ENCODE data around the gene SYTL4. TPM values are rescaled to one million over a fixed set of nuclear protein-coding genes. Genes with fewer than 3 reads are reported as not detected.
"Not testable (repeated sequence)": the region's sequence is repeated elsewhere in the genome, so short reads cannot be mapped to it uniquely, and the experiment has no call there.

The SYTL4 gene
- total RNA-seq (2022) (4.1 and 6.1 TPM in 2 replicates), Bru-seq, nascent RNA (percentile 39 among the genes with signal in this experiment), BruChase-seq, experiment 1, labeled RNA remaining after a 2-hour chase (percentile 51 among the genes with signal in this experiment), BruChase-seq, experiment 2, labeled RNA remaining after a 6-hour chase (percentile 49 among the genes with signal in this experiment)
- long read RNA-seq, partial matches to known transcripts, result 4 of 8 reads
- long read RNA-seq, other reads (novel, unspliced or antisense), result 4 of 8 reads

DNA sequence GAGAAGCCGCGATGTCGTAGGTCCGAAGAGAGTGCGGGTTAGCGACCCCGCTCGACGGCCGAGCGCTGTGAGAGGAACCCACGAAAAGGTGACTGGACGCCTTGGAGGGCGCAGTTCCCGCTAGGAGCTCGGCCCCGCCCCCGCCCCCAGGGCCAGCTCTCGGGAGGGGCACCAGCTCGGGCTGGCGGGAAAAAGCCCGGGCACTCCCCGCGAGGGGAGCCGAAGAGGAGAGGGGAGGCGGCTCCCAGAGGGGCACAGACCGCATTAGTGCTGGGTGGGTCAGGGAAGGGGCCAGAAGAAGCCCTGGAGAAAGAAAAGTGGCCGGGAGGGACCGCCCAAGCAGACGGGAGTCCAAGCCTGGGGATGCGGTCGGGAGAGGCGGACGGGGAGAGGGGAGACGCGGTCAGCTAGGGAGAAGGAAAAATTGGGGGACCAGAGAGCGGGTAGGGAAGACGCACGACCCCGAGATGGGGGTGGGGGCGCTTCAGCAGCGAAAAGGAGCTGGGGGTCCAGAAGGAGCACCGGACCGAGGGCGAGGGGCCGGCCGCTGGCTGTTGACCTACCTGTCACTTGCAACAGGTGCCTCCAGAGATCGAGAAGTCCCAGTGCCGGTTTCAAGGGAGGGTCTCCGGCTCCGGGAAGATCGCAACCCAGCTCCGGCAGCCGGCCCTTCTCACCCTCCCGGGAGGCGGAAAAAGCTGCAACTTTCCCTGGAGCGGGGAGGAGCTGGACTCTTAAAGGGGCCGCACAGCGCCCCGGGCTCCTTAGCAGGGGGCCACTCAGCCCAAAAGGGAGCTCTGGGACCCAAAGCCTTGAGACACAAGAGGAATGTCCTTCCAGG is at the start of gene SYTL4:
Gene SYTL4, minus strand, starts transcription at position 681 of the 841 bp plus-strand sequence. CDS start 30,084 bp downstream, outside the sequence.
- Mint-ChIP-seq H3K27ac (ENCODE audit: unreplicated experiment) (no peak within 1 kb of the TSS), H3K27me3 (ENCODE audit: insufficient read depth, unreplicated experiment) (peaks cover 4% of the 10 kb centered on the region), H3K9me3 (ENCODE audit: unreplicated experiment) (no peaks in the 10 kb centered on the region)

DNA sequence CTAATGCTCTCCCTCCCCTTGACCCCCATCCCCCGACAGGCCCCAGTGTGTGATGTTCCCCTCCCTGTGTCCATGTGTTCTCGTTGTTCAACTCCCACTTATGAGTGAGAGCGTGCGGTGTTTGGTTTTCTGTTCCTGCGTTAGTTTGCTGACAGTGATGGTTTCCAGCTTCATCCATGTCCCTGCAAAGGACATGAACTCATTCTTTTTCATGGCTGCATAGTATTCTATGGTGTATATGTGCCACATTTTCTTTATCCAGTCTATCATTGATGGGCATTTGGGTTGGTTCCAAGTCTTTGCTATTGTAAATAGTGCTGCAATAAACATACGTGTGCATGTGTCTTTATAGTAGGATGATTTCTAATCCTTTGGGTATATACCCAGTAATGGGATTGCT is 37.5 kb upstream of the SYTL4 start:
- H3K4me3 ChIP-seq (ENCODE audit: low read depth, low read length); POLR2A ChIA-PET; H3K4me3 Mint-ChIP-seq (ENCODE audit: unreplicated experiment); H3K36me3 Mint-ChIP-seq (ENCODE audit: insufficient read depth, unreplicated experiment); H3K27me3 Mint-ChIP-seq (ENCODE audit: insufficient read depth, unreplicated experiment); H3K9me3 ChIP-seq; H3K36me3 ChIP-seq (ENCODE audit: control insufficient read depth, insufficient read depth, low read length); H3K27ac Mint-ChIP-seq (ENCODE audit: unreplicated experiment); H3K4me1 ChIP-seq; H3K4me1 Mint-ChIP-seq (ENCODE audit: low read depth, unreplicated experiment); H3K9me3 Mint-ChIP-seq (ENCODE audit: unreplicated experiment); BruUV-seq (replicated peaks); DNase-seq; H3K27me3 ChIP-seq (replicated peaks; ENCODE audit: control insufficient read depth, insufficient read depth, low read length): not testable (repeated sequence)
- intact Hi-C loops (cut with micrococcal nuclease; ENCODE audit: unreplicated experiment), result loop anchor here (5.0 kb wide), 1 partner anchor 257 kb away; no protein-coding TSS in a partner anchor
- CTCF ChIA-PET, result interaction anchor here (1.2 kb wide), 11 partner anchors 24 to 154 kb away, joined by 3 to 60 read pairs (median 5); partner anchors contain the start of gene SYTL4

More for the DNA sequence above, at the start of gene SYTL4:
- TF ChIP-seq, protein P1, sequence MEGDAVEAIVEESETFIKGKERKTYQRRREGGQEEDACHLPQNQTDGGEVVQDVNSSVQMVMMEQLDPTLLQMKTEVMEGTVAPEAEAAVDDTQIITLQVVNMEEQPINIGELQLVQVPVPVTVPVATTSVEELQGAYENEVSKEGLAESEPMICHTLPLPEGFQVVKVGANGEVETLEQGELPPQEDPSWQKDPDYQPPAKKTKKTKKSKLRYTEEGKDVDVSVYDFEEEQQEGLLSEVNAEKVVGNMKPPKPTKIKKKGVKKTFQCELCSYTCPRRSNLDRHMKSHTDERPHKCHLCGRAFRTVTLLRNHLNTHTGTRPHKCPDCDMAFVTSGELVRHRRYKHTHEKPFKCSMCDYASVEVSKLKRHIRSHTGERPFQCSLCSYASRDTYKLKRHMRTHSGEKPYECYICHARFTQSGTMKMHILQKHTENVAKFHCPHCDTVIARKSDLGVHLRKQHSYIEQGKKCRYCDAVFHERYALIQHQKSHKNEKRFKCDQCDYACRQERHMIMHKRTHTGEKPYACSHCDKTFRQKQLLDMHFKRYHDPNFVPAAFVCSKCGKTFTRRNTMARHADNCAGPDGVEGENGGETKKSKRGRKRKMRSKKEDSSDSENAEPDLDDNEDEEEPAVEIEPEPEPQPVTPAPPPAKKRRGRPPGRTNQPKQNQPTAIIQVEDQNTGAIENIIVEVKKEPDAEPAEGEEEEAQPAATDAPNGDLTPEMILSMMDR (IDR thresholded peaks at IDR 0.05; ENCODE audit: insufficient read depth in 1 of 2, low read depth in 1 of 2, low read length in 1 of 2, severe bottlenecking in 1 of 2, unreplicated experiment in 1 of 2), result no peak
- BruUV-seq (replicated peaks), result no TSS peak
- no peaks in the 10 kb centered on the region for H3K36me3 ChIP-seq (ENCODE audit: control insufficient read depth, insufficient read depth, low read length)
- peak within 1 kb of the TSS; percentile 53 for H3K4me3 ChIP-seq (ENCODE audit: low read depth, low read length)
- H3K4me1 ChIP-seq, result no peaks in the 10 kb centered on the region
- H3K4me3 Mint-ChIP-seq (ENCODE audit: unreplicated experiment), result peak within 1 kb of the TSS; percentile 87
- DNase-seq, result peak; percentile 12 to 23
- H3K4me1 Mint-ChIP-seq (ENCODE audit: low read depth, unreplicated experiment), result no peaks in the 10 kb centered on the region
- intact Hi-C loops (cut with micrococcal nuclease; ENCODE audit: unreplicated experiment), result loop anchor here (5.0 kb wide), 1 partner anchor 44 kb away; no protein-coding TSS in a partner anchor
- ChIA-PET POLR2A (no interaction called here), CTCF (interaction anchor here (1.1 kb wide), 1 partner anchor 37 kb away, joined by 7 read pairs; no protein-coding TSS in a partner anchor)
- no peaks in the 10 kb centered on the region for H3K27me3 ChIP-seq (replicated peaks; ENCODE audit: control insufficient read depth, insufficient read depth, low read length)
- no peaks in the 10 kb centered on the region for H3K36me3 Mint-ChIP-seq (ENCODE audit: insufficient read depth, unreplicated experiment)
- no peaks in the 10 kb centered on the region for H3K9me3 ChIP-seq

DNA sequence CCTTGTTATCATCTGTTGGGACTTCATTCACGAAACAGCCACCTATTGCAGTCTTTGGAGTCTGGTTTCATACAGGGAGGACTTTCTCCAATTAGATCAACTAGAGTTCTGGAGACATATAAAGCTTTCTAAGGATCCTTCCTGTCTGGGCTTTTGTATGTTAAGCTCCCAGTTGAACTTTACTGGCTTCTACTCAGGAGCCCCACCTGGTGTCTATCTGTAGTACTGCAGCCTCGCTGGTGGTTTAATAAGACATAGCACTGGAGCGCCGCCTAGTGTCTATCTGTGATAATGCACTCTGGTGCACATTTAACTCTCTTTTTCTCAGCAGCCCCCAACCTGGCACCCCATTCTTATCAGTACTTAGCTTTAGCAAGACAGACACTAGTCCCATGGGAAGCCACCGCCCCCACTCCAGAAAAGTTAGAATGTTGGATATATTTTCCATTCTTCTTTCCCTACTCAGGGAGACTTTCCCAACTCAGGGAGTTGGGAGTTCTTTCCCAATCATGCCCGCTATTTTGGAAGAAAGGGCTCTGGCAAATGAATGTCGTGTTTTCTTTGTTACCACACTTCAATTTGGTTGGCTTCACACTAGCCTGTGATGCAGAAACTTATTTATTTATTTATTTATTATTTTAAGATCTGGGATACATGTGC is 36.9 kb upstream of the SYTL4 start:
- POLR2A ChIA-PET, result no interaction called here
- no peaks in the 10 kb centered on the region for H3K4me1 Mint-ChIP-seq (ENCODE audit: low read depth, unreplicated experiment)
- no peak overlapping the region for H3K27ac Mint-ChIP-seq (ENCODE audit: unreplicated experiment)
- TF ChIP-seq, protein P1 (IDR thresholded peaks at IDR 0.05; ENCODE audit: insufficient read depth in 1 of 2, low read depth in 1 of 2, low read length in 1 of 2, severe bottlenecking in 1 of 2, unreplicated experiment in 1 of 2), result peak; percentile 92 to 95
- H3K4me3 Mint-ChIP-seq (ENCODE audit: unreplicated experiment), result no peak overlapping the region
- no TSS peak for BruUV-seq (replicated peaks)
- peaks cover 4% of the 10 kb centered on the region for H3K27me3 Mint-ChIP-seq (ENCODE audit: insufficient read depth, unreplicated experiment)
- no peaks in the 10 kb centered on the region for H3K36me3 Mint-ChIP-seq (ENCODE audit: insufficient read depth, unreplicated experiment)
- no peaks in the 10 kb centered on the region for H3K27me3 ChIP-seq (replicated peaks; ENCODE audit: control insufficient read depth, insufficient read depth, low read length)
- no peaks in the 10 kb centered on the region for H3K9me3 ChIP-seq
- H3K9me3 Mint-ChIP-seq (ENCODE audit: unreplicated experiment), result peaks cover 8% of the 10 kb centered on the region
- CTCF ChIA-PET, result interaction anchor here (0.6 to 1.2 kb wide), 23 partner anchors 10 to 494 kb away, joined by 3 to 60 read pairs (median 4); partner anchors contain the start of genes CSTF2 and SYTL4
- no peaks in the 10 kb centered on the region for H3K4me1 ChIP-seq
- H3K4me3 ChIP-seq (ENCODE audit: low read depth, low read length), result no peak overlapping the region
- intact Hi-C loops (cut with micrococcal nuclease; ENCODE audit: unreplicated experiment), result loop anchor here (1.0 to 5.0 kb wide), 4 partner anchors 84 to 257 kb away; no protein-coding TSS in a partner anchor
- no peaks in the 10 kb centered on the region for H3K36me3 ChIP-seq (ENCODE audit: control insufficient read depth, insufficient read depth, low read length)
- peak; percentile 75 to 77 for DNase-seq

All from Caco-2 (cell line).